ENCODE data around the gene TIMP3.

TIMP3 gene

DNA sequence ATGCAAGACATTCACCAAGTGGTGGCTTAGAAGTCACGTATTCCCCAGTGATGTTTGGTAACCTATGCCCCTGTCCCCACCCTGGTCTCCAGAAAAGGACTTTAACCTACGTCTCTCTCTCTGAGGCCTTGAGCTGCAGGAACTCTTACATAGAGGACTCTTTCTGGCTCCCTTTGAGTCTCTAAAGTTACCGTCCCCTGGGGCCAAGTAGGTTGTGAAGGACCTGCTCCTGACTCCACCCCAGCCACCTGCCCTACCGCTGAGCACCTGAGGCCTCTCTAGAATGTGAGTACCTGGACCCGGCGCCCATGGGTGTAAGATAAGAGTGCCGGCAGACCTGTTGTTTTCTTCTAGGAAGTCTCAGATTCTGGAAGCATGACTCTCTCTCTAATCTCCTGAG, 95.4 kb downstream of the TIMP3 start:
- DNase-seq: no peak

DNA sequence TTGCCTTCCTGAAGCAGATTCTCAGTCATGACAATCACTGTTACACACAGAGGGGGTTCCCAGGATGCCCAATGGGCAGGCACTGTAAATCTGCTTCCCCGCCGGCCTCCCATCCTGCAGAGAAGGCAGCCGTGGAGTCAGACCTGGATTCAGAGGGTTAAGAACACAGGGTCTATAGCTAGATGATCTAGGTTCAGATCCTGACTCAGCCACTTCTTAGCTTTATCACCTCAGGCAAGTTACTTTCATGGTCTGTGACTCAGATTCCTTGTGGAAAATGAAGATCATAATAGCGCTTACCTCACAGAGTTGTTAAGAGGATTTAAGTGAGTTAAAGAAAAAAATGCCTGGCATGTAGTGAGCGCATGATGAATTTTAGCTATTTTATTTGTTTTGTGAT, 95.9 kb downstream of the TIMP3 start:
- DNase-seq: no peak

DNA sequence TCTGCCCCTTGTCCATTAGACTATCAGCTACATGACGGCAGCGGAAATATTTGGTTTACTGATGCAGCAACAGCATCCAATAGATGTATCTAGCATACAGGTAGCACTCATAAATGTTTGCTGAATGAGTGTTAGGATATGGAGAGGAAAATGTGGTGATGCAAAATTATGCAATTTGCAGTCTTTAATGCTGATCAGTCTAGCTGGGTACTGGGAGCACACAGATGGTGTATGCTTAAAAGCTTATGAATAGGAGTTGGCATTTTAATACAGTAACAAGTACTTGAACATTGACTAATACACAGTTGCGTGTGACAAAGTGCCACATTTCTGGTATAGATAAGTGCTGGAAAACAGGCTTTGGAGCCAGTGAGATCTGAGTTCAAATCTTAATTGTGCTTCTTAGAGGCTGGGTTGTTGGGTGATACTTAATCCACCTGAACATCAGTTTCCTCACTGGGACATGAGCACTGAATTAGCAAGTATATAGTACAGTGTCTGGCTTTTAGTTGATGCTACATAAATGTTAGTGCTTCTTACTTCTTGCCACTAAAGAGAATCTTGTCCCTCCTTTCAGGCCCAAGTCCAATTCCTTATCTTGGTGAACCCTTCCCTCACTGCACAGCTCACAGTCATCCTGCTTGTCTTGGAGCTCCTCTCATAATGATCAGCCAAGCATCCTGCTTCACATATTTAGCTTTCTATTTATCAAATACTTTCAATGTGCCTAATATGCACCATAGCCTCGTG, 99.6 kb downstream of the TIMP3 start:
- no peak for DNase-seq

DNA sequence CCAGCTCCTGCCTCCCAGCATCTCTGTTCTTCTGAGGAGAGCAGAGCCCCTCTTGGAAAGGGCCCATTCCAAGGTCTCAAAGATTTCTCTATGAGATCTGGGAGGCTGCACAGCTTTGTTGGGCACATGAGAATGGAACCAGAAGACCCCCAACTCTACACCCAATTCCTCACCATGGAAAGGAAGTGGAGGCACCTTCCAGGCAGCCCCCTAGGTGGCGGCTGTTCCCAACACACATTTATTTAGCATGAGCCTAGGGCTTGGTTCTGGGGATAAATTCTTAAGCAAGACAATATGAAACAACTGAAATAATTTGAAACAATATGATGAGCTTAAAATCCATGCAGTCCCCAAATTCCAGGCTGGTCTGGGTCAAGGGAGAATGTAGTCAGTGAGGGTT, 100.4 kb downstream of the TIMP3 start:
- no peak for DNase-seq

DNA sequence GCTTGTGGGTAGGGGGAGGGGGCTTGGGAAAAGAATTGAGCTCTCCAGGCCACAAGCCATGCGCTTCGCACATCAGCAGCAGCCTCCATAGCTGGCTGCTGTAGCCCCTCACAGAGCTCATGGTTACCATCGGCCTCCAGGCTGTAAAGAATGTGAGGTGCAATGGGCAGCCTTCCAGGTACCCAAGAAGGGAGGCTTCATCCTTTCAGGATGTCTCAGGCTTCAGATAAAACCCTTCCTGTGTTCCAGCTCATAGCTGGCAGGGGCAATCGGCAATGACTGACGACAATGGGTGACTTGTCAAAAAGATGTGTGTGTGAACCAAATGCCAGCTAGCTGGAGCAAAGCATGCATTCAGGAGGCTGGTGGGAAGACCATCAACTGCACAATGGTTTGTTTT, 102.0 kb downstream of the TIMP3 start:
- DNase-seq: no peak

DNA sequence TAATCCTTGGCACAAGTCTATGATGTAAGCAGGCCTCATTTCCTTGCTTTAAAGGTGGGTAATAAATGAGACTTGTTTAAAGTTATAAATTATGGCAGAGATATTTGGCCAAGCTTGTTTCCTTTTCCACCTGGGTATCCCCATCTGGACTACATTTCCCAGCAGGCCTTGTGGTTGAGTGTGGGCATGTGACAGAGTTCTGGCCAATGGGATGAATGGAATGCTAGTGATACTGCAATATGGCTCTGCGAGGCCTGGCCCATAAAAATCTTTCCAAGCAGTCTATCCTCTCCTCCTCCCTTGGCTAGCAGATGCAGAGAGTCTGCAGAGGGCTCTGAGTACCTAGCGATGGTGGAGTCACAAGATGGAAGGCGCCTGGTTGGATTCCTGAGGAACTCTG, 102.5 kb downstream of the TIMP3 start:
- no peak for DNase-seq

DNA sequence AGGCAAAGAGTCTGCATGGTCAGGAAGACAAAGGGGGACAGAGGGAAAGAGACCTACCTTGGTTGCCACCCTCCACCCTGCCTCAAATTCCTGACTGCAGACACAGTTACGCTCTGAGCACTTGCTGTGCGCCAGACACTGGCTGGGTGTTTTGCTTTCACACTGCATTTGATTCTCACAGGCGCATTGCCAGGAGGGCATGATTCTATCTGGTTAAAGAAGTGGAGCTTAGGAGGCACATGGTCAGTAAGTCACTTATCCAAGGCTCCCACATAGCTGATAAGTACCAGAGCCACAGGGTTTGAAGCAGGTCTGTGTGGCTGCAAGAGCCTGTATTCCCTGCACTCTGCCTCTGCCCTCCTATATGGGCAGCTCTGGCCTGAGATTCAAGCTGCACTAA, 103.9 kb downstream of the TIMP3 start:
- no peak for DNase-seq

DNA sequence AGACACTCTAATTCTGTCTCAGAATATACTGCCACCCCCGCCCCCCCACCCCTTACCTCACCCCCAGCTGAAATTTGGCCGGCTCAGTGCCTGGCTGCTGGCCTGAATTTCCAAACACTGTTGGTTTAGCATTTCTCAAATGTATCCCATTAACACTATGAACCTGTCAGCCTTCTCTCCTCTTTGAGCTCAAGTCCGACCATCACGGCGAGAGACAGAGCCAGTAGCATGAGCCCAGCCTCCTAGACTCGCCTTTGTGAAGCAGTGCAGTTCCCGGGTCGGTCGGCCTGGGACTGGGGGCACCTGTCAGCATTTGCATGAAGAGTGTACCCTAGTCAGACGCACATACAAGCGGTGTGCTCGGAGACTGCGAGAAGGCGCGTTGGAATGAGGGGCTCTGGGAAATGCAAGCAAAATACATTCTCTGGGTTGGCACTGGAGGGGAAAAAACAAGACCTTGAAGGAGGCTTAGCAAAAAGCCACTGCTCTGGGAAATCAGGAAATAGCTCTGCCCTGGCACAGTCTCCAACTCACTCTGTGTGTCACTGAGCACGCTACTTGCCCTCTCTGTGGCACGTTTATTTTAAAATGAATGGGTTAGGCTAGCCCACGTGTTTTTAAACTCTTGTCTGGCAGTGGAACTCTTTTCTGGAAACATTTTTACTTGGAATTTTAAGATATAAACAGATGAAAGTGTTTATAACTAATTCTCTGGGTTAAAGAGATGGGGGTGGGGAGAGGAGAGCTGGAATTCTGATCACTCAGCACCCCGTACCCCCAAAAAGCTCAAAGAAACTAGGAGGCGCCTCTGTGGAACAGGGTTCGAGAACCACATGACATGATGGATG, 108.3 kb downstream of the TIMP3 start:
- DNase-seq: no peak

DNA sequence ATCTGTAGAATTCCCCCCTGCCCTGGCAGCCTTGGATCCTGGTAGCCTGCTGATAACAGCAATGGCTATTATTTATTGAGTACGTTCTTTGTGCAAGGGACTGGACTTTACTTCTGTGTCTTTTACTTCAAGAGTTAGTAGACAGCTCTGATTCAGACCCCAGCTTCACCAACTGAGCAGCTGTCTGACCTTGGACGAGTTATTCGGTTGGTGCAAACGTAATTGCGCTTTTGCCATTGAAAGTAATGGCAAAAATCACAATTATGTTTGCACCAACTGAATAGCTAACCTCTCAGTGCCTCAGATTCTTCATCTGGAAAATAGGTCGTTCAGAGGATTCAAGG, 108.9 kb downstream of the TIMP3 start:
- no peak for DNase-seq

DNA sequence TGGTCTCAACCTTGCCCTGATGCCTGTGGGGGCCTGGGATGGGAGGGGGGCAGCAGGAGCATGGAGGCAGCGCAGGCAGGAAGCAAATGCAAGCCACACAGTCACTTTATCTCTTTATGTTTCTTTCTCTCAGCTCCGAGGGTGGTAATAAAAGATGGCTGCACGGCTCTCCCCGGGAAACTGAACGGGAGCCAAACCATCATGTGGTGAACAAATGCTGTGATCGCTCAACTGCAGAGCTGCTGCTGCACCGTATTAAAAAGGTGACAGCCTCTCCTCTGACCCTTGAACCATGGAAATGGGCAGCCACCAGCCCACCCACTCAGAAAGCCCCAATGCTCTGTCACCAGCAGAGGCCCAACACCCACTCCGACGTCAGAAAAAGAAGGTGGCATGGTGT, 110.0 kb downstream of the TIMP3 start:
- no peak for DNase-seq

All from NCI-H1436 (cell line).